ENCODE data around the gene CDIPT.

- TF ChIP-seq RAD21 (conservative IDR thresholded peaks at IDR 0.05) (no peak), CTCF (IDR thresholded peaks at IDR 0.05; ENCODE audit: poor library complexity, severe bottlenecking) (no peak), EZH2 (IDR thresholded peaks at IDR 0.05; ENCODE audit: borderline replicate concordance, insufficient read depth, low read length, poor library complexity, severe bottlenecking) (no peak), MXI1 (conservative IDR thresholded peaks at IDR 0.05; ENCODE audit: poor library complexity, severe bottlenecking) (no peak), TAF1 (IDR thresholded peaks at IDR 0.05; ENCODE audit: low read depth) (no peak)
Measured at GRCh38 chr16:29858149-29858849, 4.7 kb downstream of the CDIPT start.
